ENCODE data around the gene RAB11B.
A peak's percentile ranks its signal among the peaks of the same experiment; 100 is the strongest.

Gene RAB11B

DNA sequence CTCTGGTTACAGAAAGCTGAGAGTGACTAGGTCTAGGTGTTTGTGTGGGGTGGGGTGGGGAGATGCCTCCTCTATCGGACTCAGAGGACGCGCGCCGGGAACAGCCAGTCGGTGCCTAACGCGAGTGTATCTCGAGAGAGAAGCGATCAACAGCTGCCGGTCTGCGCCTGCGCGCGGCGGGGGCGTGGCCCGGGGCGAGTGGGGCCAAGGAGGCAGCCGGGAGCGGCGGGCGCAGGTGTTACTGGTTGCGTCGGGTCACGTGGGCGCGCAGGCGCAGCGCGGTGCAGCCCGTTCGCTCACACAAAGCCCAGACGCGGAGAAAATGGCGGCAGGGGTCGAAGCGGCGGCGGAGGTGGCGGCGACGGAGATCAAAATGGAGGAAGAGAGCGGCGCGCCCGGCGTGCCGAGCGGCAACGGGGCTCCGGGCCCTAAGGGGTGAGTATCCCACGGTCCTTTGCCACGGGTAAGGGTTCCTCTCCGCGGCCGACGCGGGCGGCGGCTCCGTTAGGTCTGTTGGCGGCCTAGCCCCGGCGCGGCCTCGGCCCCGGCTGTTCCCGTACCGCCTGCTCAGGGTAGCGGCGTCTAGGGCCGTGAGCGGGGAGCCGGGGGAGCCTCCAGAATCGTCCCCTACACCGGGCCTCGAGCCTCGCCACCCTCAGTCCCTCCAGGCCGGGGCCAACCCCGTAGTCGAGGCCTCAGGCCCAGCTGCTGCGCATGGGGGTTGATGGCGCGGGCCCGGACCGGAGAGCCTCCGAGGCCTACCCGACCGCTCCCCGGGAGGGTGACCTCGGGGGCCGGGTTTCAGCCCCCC lies 54.7 kb downstream of the RAB11B start, which contains the start of gene HNRNPM:
HNRNPM (plus strand) TSS at position 299 of the 811 bp plus-strand sequence; CDS start at position 323, 24 bp downstream.
- peaks cover 39% of the 10 kb centered on the region for H3K36me3 ChIP-seq (ENCODE audit: insufficient read depth, low read length)
- H2AFZ ChIP-seq (ENCODE audit: low read depth, low read length), result peak within 1 kb of the TSS; percentile 88
- no peaks in the 10 kb centered on the region for H3K9me3 ChIP-seq (ENCODE audit: insufficient read depth, low read length, severe bottlenecking)
- peak; percentile 100 for DNase-seq
- peaks cover 39% of the 10 kb centered on the region for H3K4me1 ChIP-seq (ENCODE audit: insufficient read depth, low read length)
- peak; percentile 91 for ATAC-seq (ENCODE audit: insufficient read depth, low read depth)
- no peaks in the 10 kb centered on the region for H3K27me3 ChIP-seq (ENCODE audit: insufficient read depth, low read length, poor library complexity)
- H4K20me1 ChIP-seq (ENCODE audit: insufficient read depth, low read length), result peaks cover 41% of the 10 kb centered on the region
- H3K4me2 ChIP-seq (ENCODE audit: insufficient read depth, low read length), result peak within 1 kb of the TSS; percentile 77
- peak within 1 kb of the TSS; percentile 90 for H3K27ac ChIP-seq (ENCODE audit: low read length)
- peak within 1 kb of the TSS; percentile 76 to 90 for H3K4me3 ChIP-seq (ENCODE audit: low read depth in 1 of 2, low read length in 2 of 2)
- H3K9ac ChIP-seq (ENCODE audit: low read depth, low read length), result peak within 1 kb of the TSS; percentile 98
- TF ChIP-seq, protein P1, sequence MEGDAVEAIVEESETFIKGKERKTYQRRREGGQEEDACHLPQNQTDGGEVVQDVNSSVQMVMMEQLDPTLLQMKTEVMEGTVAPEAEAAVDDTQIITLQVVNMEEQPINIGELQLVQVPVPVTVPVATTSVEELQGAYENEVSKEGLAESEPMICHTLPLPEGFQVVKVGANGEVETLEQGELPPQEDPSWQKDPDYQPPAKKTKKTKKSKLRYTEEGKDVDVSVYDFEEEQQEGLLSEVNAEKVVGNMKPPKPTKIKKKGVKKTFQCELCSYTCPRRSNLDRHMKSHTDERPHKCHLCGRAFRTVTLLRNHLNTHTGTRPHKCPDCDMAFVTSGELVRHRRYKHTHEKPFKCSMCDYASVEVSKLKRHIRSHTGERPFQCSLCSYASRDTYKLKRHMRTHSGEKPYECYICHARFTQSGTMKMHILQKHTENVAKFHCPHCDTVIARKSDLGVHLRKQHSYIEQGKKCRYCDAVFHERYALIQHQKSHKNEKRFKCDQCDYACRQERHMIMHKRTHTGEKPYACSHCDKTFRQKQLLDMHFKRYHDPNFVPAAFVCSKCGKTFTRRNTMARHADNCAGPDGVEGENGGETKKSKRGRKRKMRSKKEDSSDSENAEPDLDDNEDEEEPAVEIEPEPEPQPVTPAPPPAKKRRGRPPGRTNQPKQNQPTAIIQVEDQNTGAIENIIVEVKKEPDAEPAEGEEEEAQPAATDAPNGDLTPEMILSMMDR (IDR thresholded peaks at IDR 0.05; ENCODE audit: borderline replicate concordance, extremely low read depth, low read length, poor library complexity, severe bottlenecking), result peak; percentile 9
- TF ChIP-seq EZH2 (IDR thresholded peaks at IDR 0.05; ENCODE audit: borderline replicate concordance, low read depth, low read length, severe bottlenecking), result no peak
- peaks cover 53% of the 10 kb centered on the region for H3K79me2 ChIP-seq (ENCODE audit: insufficient read depth, low read length)

DNA sequence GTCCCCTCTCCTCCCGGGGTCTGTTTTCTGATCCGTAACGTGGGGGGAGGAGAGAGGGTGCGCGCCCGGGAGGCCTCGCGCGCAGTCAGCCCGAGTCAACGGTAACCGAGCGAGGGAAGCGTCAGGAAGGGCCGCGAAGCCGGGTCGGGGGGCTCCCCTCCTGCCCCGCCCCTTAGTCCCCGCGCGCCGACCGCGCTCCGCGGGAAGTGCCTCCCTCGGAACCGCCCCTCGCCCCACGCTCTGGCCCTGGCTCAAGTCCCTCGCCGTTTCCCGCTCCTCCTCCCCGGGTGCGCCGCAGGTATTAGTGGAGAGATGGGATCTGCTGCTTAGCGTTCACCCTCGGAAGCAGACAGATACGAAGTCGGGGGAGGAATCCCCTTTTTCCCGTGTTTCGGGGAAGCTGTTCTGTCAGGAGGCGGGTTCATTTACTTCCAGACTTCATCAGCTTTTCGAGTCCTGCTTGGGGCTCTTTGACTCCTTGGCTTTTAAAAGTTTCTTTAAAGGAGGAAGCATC lies 55.4 kb downstream of the RAB11B start:
- Histone ChIP-seq H3K4me2 (ENCODE audit: insufficient read depth, low read length) (peak overlapping the region; percentile 74), H3K27ac (ENCODE audit: low read length) (peak overlapping the region; percentile 90), H3K4me1 (ENCODE audit: insufficient read depth, low read length) (peaks cover 44% of the 10 kb centered on the region), H4K20me1 (ENCODE audit: insufficient read depth, low read length) (peaks cover 47% of the 10 kb centered on the region), H3K36me3 (ENCODE audit: insufficient read depth, low read length) (peaks cover 45% of the 10 kb centered on the region), H2AFZ (ENCODE audit: low read depth, low read length) (peak overlapping the region; percentile 77; the same call in 1 of the 2 replicates), H3K79me2 (ENCODE audit: insufficient read depth, low read length) (peaks cover 60% of the 10 kb centered on the region), H3K27me3 (ENCODE audit: insufficient read depth, low read length, poor library complexity) (no peaks in the 10 kb centered on the region), H3K9ac (ENCODE audit: low read depth, low read length) (peak overlapping the region; percentile 98), H3K9me3 (ENCODE audit: insufficient read depth, low read length, severe bottlenecking) (no peaks in the 10 kb centered on the region), H3K4me3 (ENCODE audit: low read depth in 1 of 2, low read length in 2 of 2) (peak overlapping the region; percentile 76 to 90)
- ATAC-seq (ENCODE audit: insufficient read depth, low read depth) (peak; percentile 45), DNase-seq (peak; percentile 62)
- TF ChIP-seq, protein P1 (IDR thresholded peaks at IDR 0.05; ENCODE audit: borderline replicate concordance, extremely low read depth, low read length, poor library complexity, severe bottlenecking), result no peak
- TF ChIP-seq EZH2 (IDR thresholded peaks at IDR 0.05; ENCODE audit: borderline replicate concordance, low read depth, low read length, severe bottlenecking), result no peak

DNA sequence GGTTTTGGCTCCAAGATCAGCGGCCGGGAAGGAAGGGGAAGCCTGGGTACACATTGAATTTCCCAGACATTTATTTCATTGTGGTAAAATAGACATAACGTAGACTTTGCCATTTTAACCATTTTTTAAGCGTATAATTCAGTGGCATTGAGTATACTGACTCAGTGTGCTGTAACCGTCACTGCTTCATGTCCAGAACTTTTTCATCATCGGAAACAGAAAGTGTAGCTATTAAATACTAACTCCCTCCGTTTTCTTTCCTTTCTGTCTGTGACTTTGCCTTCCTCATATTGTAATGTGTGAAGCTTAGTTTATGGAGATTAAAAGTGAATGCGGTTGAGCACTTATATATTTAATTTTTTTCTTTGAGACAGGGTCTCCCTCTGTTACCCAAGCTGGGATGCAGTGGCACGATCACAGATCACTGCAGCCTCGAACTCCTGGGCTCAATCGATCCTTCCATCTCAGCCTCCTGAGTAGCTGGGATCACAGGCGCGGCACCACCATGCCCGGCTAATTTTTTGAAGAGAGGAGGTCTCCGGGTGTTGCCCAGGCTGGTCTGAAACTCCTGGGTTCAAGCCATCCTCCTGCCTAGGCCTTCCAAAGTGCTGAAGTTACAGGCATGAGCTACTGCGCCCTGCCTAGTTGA lies 56.0 kb downstream of the RAB11B start:
- no peak for DNase-seq
- no peak overlapping the region for H2AFZ ChIP-seq (ENCODE audit: low read depth, low read length)
- peak overlapping the region; percentile 76 to 90; a peak in 3 of 4 replicates for H3K4me3 ChIP-seq (ENCODE audit: low read depth in 1 of 2, low read length in 2 of 2)
- no peaks in the 10 kb centered on the region for H3K27me3 ChIP-seq (ENCODE audit: insufficient read depth, low read length, poor library complexity)
- H3K27ac ChIP-seq (ENCODE audit: low read length), result peak overlapping the region; percentile 90
- H3K4me1 ChIP-seq (ENCODE audit: insufficient read depth, low read length), result peaks cover 44% of the 10 kb centered on the region
- no peaks in the 10 kb centered on the region for H3K9me3 ChIP-seq (ENCODE audit: insufficient read depth, low read length, severe bottlenecking)
- peaks cover 67% of the 10 kb centered on the region for H3K79me2 ChIP-seq (ENCODE audit: insufficient read depth, low read length)
- TF ChIP-seq, protein P1 (IDR thresholded peaks at IDR 0.05; ENCODE audit: borderline replicate concordance, extremely low read depth, low read length, poor library complexity, severe bottlenecking), result no peak
- TF ChIP-seq EZH2 (IDR thresholded peaks at IDR 0.05; ENCODE audit: borderline replicate concordance, low read depth, low read length, severe bottlenecking), result no peak
- ATAC-seq (ENCODE audit: insufficient read depth, low read depth), result no peak
- peak overlapping the region; percentile 98 for H3K9ac ChIP-seq (ENCODE audit: low read depth, low read length)
- peaks cover 53% of the 10 kb centered on the region for H4K20me1 ChIP-seq (ENCODE audit: insufficient read depth, low read length)
- H3K36me3 ChIP-seq (ENCODE audit: insufficient read depth, low read length), result peaks cover 47% of the 10 kb centered on the region
- peak overlapping the region; percentile 74 for H3K4me2 ChIP-seq (ENCODE audit: insufficient read depth, low read length)
